HepG2 (cell line): Measurements from ENCODE around the gene CTAG1A. TPM values are rescaled to one million over a fixed set of nuclear protein-coding genes. Genes with fewer than 3 reads are reported as not detected.

Experiments used
- ATAC-seq: fragments of 200-7000 bp; cut with Tn5 transposase; 3 replicates; pipeline ENCODE4 v1.9.1; 2020; ENCODE audit warnings: mild to moderate bottlenecking, moderate library complexity
- BruUV-seq: library from RNA; stranded (reverse); fragments of 400-500 nt; replicated peaks from 2 replicates; lab custom pipeline; 2021; lab: Mats Ljungman, UMichigan
- CTCF ChIA-PET: fragments of 300-600 bp; formaldehyde crosslinking; extraction: SDS; loops from one replicate; lab custom pipeline; 2021; ENCODE audit warnings: low total read pairs, inconsistent platforms, low intra/inter-chr PET ratio; lab: Yijun Ruan, JAX
- POLR2A ChIA-PET: fragments of 350-600 bp; sonication (Branson Sonifier 250); formaldehyde crosslinking; loops from one replicate; lab custom pipeline; 2020; ENCODE audit warnings: antibody characterized with exemption, inconsistent platforms; lab: Yijun Ruan, JAX
- DNase-seq: peaks from one replicate; pipeline ENCODE4 v3.0.0-alpha.2; 2015; ENCODE audit warnings: low spot score
- FAIRE-seq: peaks from 3 replicates; lab custom pipeline; 2011; peaks lifted over from hg19 to GRCh38; lab: Jason Lieb, UNC
- H2AFZ ChIP-seq: one replicate; pipeline ENCODE4 v1.6.1; 2011; ENCODE audit warnings: low read length, inconsistent platforms
- H3K27ac ChIP-seq: fragments of 300-600 bp; 3 replicates; pipeline ENCODE4 v1.8.0; 2011; ENCODE audit warnings: mixed run types, mild to moderate bottlenecking, mixed read lengths, low read length, inconsistent platforms; ENCODE audit not compliant: insufficient read depth; ENCODE audit errors: extremely low read length
- H3K27me3 ChIP-seq, 2 experiments: fragments of 200-600 bp in 1 of 2; 2 replicates in 1 of 2; 3 replicates in 1 of 2; pipeline versions ENCODE4 v1.6.0 to v1.8.0; 2011; ENCODE audit warnings: low read length in 2 of 2, mild to moderate bottlenecking in 2 of 2, moderate library complexity in 2 of 2, inconsistent platforms in 1 of 2; ENCODE audit not compliant: insufficient read depth in 2 of 2, control insufficient read depth in 1 of 2
- H3K36me3 ChIP-seq, 2 experiments: fragments of 200-600 bp in 1 of 2; replicated peaks in 1 of 2; 2 replicates in 1 of 2; 3 replicates in 1 of 2; pipeline versions ENCODE4 v1.5.1 to v1.8.0; 2011; ENCODE audit warnings: low read length in 2 of 2, inconsistent platforms in 1 of 2; ENCODE audit not compliant: insufficient read depth in 2 of 2, control insufficient read depth in 1 of 2
- H3K4me1 ChIP-seq: 2 replicates; pipeline ENCODE4 v1.5.1; 2012; ENCODE audit warnings: low read length, inconsistent platforms; ENCODE audit not compliant: insufficient read depth
- H3K4me2 ChIP-seq: 2 replicates; pipeline ENCODE4 v1.6.0; 2011; ENCODE audit warnings: low read depth, low read length, inconsistent platforms
- H3K4me3 ChIP-seq, 3 experiments: fragments of 200-600 bp in 1 of 3; sonication (generic), shearing (Covaris generic) in 1 of 3; replicated peaks in 1 of 3; 2 replicates each; pipeline ENCODE4 v1.5.1; 2011 to 2016; ENCODE audit warnings: low read length in 3 of 3, inconsistent platforms in 2 of 3, low read depth in 2 of 3, mild to moderate bottlenecking in 2 of 3, control low read depth in 1 of 3, mixed read lengths in 1 of 3; ENCODE audit not compliant: insufficient read depth in 1 of 3
- H3K79me2 ChIP-seq: one replicate; pipeline ENCODE4 v1.6.1; 2011; ENCODE audit warnings: low read length, inconsistent platforms; ENCODE audit not compliant: insufficient read depth
- H3K9ac ChIP-seq: 2 replicates; pipeline ENCODE4 v1.6.0; 2011; ENCODE audit warnings: mild to moderate bottlenecking, low read depth, low read length, inconsistent platforms; ENCODE audit not compliant: insufficient read depth
- H3K9me3 ChIP-seq: 2 replicates; pipeline ENCODE4 v1.5.1; 2012; ENCODE audit warnings: mild to moderate bottlenecking, low read length
- H4K20me1 ChIP-seq: 2 replicates; pipeline ENCODE4 v1.6.0; 2011; ENCODE audit warnings: inconsistent platforms, mild to moderate bottlenecking, low read length, moderate library complexity; ENCODE audit not compliant: insufficient read depth
- EEA1 ChIP-seq: sonication (generic); formaldehyde crosslinking; IDR thresholded peaks from 2 replicates; pipeline ENCODE4 v1.5.1; 2020; ENCODE audit warnings: mild to moderate bottlenecking, missing genetic modification reagents, borderline replicate concordance
- GATAD2A ChIP-seq: IDR thresholded peaks from 2 replicates; pipeline ENCODE4 v1.6.1; 2016
- MAZ ChIP-seq, 2 experiments: sonication (generic) in 1 of 2; formaldehyde crosslinking in 1 of 2; IDR thresholded peaks; 2 replicates each; pipeline versions ENCODE4 v1.5.0 to v1.6.1; 2012 to 2020; ENCODE audit warnings: low read depth in 2 of 2, mild to moderate bottlenecking in 2 of 2, borderline replicate concordance in 1 of 2, improper control_type of control experiment in 1 of 2, low read length in 1 of 2, missing genetic modification reagents in 1 of 2, moderate library complexity in 1 of 2
- PAF1 ChIP-seq: IDR thresholded peaks from 2 replicates; pipeline ENCODE4 v1.6.1; 2016; ENCODE audit warnings: missing genetic modification reagents, missing compliant biosample characterization
- RCOR2 ChIP-seq: IDR thresholded peaks from 2 replicates; pipeline ENCODE4 v1.6.1; 2016; ENCODE audit warnings: missing biosample characterization, missing genetic modification reagents
- SMAD9 ChIP-seq: sonication (generic); formaldehyde crosslinking; IDR thresholded peaks from 2 replicates; pipeline ENCODE4 v1.5.1; 2020; ENCODE audit warnings: mild to moderate bottlenecking, missing genetic modification reagents
- SPEN ChIP-seq: sonication (generic); formaldehyde crosslinking; IDR thresholded peaks from 2 replicates; pipeline ENCODE4 v1.5.1; 2020; ENCODE audit warnings: low read depth, mild to moderate bottlenecking, missing genetic modification reagents
- ZNF484 ChIP-seq: sonication (generic); formaldehyde crosslinking; IDR thresholded peaks from 2 replicates; pipeline ENCODE4 v1.5.1; 2020; ENCODE audit warnings: mild to moderate bottlenecking, low read depth, missing genetic modification reagents, borderline replicate concordance
- ZNF790 ChIP-seq: sonication (generic); formaldehyde crosslinking; IDR thresholded peaks from 2 replicates; pipeline ENCODE4 v1.8.0; 2022; ENCODE audit warnings: missing genetic modification reagents, mild to moderate bottlenecking, borderline replicate concordance
- ZNF891 ChIP-seq: sonication (generic); formaldehyde crosslinking; IDR thresholded peaks from 2 replicates; pipeline ENCODE4 v1.5.0; 2020; ENCODE audit warnings: mild to moderate bottlenecking, missing genetic modification reagents
- WGBS: methylation state at CpG from one replicate; pipeline ENCODE4 v1.1.6; 2017; ENCODE audit warnings: low lambda C conversion rate; 5-methylcytosine and 5-hydroxymethylcytosine counted together
- in situ Hi-C: cut with HindIII; loops from 2 replicates; pipeline ENCODE4 v1.10.0; 2017; ENCODE audit warnings: low pct_unique_long_range_greater_than_20kb; ENCODE audit not compliant: extremely low pct_ligation_motif_present
- intact Hi-C: fragments of 100-400 bp; cut with micrococcal nuclease; formaldehyde crosslinking; loops from one replicate; pipeline ENCODE4 v1.10.0; 2022; ENCODE audit not compliant: unreplicated experiment
- polyA plus RNA-seq, 8 experiments: library from polyadenylated mRNA; depleted of rRNA in 3 of 8; stranded (reverse) in 7 of 8; unstranded in 1 of 8; fragments of >200 nt; fragmentation: Illumina TruSeq in 4 of 8; extraction: Trizol in 4 of 8; gene quantifications; 2 replicates each; pipeline versions ENCODE4 v1.2.1 to v1.2.3, GENCODE V29; 2011 to 2016; ENCODE audit warnings: low read depth in 4 of 8, missing spikeins in 1 of 8, mixed read lengths in 1 of 8; ENCODE audit not compliant: insufficient read depth in 1 of 8
- total RNA-seq, 5 experiments: library from RNA; depleted of rRNA; stranded (reverse); fragments of >200 nt; fragmentation: Illumina TruSeq; extraction: Trizol; gene quantifications; 2 replicates each; pipeline ENCODE4 v1.2.3, GENCODE V29; 2016; ENCODE audit warnings: low read depth in 1 of 5

CTAG1A gene
- total and polyA plus RNA-seq, 2 of the 13 experiments (the other 11 are each of a cell fraction or from before 2014, with no cell fraction given), result not detected

- Histone ChIP-seq H3K4me2 (no peak overlapping the region), H3K4me3 (no peak overlapping the region), H3K79me2 (no peaks in the 10 kb centered on the region), H3K9ac (no peak overlapping the region), H3K27ac (no peak overlapping the region), H2AFZ (no peak overlapping the region), H3K27me3 (no peaks in the 10 kb centered on the region), H3K36me3 (no peaks in the 10 kb centered on the region), H3K4me1 (no peaks in the 10 kb centered on the region), H4K20me1 (no peaks in the 10 kb centered on the region), H3K9me3 (no peaks in the 10 kb centered on the region)
- no TSS peak for BruUV-seq
- intact Hi-C loops, result no loop called here
- 53% methylated on average over 4 of the region's 15 CpGs for WGBS
- ATAC-seq, result no peak
- no peak for TF ChIP-seq MAZ (IDR thresholded peaks at IDR 0.05; ENCODE audit: borderline replicate concordance, low read depth, low read length)
- no peak for TF ChIP-seq MAZ (CRISPR knock-in tag; IDR thresholded peaks at IDR 0.05; ENCODE audit: low read depth)
- TF ChIP-seq RCOR2 (CRISPR knock-in tag), result no peak
- no peak for TF ChIP-seq PAF1 (CRISPR knock-in tag)
- TF ChIP-seq EEA1 (CRISPR knock-in tag), result no peak
- no peak for TF ChIP-seq GATAD2A
- no peak for TF ChIP-seq ZNF790 (CRISPR knock-in tag)
- TF ChIP-seq ZNF891 (CRISPR knock-in tag), result no peak
- TF ChIP-seq SPEN, result no peak
- no peak for TF ChIP-seq SMAD9 (CRISPR knock-in tag)
- in situ Hi-C loops, result no loop called here
- CTCF ChIA-PET, result no interaction called here
- no peak for DNase-seq
- POLR2A ChIA-PET, result no interaction called here
- FAIRE-seq, result no peak
Observed at GRCh38 chrX:154600759-154601374, 15.9 kb downstream of the CTAG1A start.

GRCh38 chrX:154602226-154602625 is 17.3 kb downstream of the CTAG1A start:
- no peaks in the 10 kb centered on the region for H3K4me1 ChIP-seq
- no TSS peak for BruUV-seq
- DNase-seq, result no peak

More at GRCh38 chrX:154602226-154602625, 17.3 kb downstream of the CTAG1A start:
- no peaks in the 10 kb centered on the region for H3K36me3 ChIP-seq
- H3K27me3 ChIP-seq, result peaks cover 0 to 3% of the 10 kb centered on the region in 2 experiments; a peak in 1 of 5 replicates
- H3K79me2 ChIP-seq, result no peaks in the 10 kb centered on the region
- no peak overlapping the region for H3K9ac ChIP-seq
- 20% methylated on average over 3 of the region's 13 CpGs for WGBS
- H3K9me3 ChIP-seq, result no peaks in the 10 kb centered on the region
- H3K27ac ChIP-seq, result no peak overlapping the region
- FAIRE-seq (no peak), ATAC-seq (no peak)
- no peak for TF ChIP-seq ZNF484 (CRISPR knock-in tag)
- in situ Hi-C loops (no loop called here), intact Hi-C loops (no loop called here)
- H2AFZ ChIP-seq, result no peak overlapping the region
- H4K20me1 ChIP-seq, result no peaks in the 10 kb centered on the region
- no peak overlapping the region for H3K4me2 ChIP-seq
- ChIA-PET CTCF (no interaction called here), POLR2A (no interaction called here)
- no peak overlapping the region for H3K4me3 ChIP-seq
